T1000 (cell line): ENCODE results near the gene RNF157.
"Not testable (repeated sequence)": the region's sequence is repeated elsewhere in the genome, so short reads cannot be mapped to it uniquely, and the experiment has no call there.

Experiments used
- DNase-seq: peaks from one replicate; lab custom pipeline; 2025; ENCODE audit warnings: mixed read lengths; lab: John Stamatoyannopoulos, UW

The RNF157 gene

GRCh38 chr17:76270770-76271668 is 30.7 kb upstream of the RNF157 start:
- DNase-seq, result no peak

- DNase-seq, result no peak
Measured at GRCh38 chr17:76270127-76270592, 29.9 kb upstream of the RNF157 start.

GRCh38 chr17:76268991-76269981 is 29.0 kb upstream of the RNF157 start:
- no peak for DNase-seq

GRCh38 chr17:76268015-76268749 is 27.9 kb upstream of the RNF157 start:
- DNase-seq, result no peak

GRCh38 chr17:76267581-76268001 is 27.3 kb upstream of the RNF157 start:
- not testable (repeated sequence) for DNase-seq

- no peak for DNase-seq
Measured at GRCh38 chr17:76267051-76267576, 26.8 kb upstream of the RNF157 start.

- DNase-seq, result no peak
Measured at GRCh38 chr17:76266244-76266938, 26.1 kb upstream of the RNF157 start.

GRCh38 chr17:76265624-76266243 is 25.4 kb upstream of the RNF157 start:
- DNase-seq, result peak; percentile 22

- DNase-seq, result peak; percentile 99
Measured at GRCh38 chr17:76264755-76265623, 24.7 kb upstream of the RNF157 start, which contains the start of gene UBALD2. UBALD2 (plus strand) TSS chr17:76265348; CDS start chr17:76265506, 158 bp downstream.

- no peak for DNase-seq
Measured at GRCh38 chr17:76264425-76264754, 24.1 kb upstream of the RNF157 start.

GRCh38 chr17:76263896-76264295 is 23.6 kb upstream of the RNF157 start:
- DNase-seq, result no peak

GRCh38 chr17:76262732-76263344 is 22.5 kb upstream of the RNF157 start:
- DNase-seq, result no peak

GRCh38 chr17:76261421-76262215 is 21.3 kb upstream of the RNF157 start:
- DNase-seq, result no peak

GRCh38 chr17:76260669-76261068 is 20.4 kb upstream of the RNF157 start:
- no peak for DNase-seq

GRCh38 chr17:76260220-76260619 is 19.9 kb upstream of the RNF157 start:
- DNase-seq, result no peak

- DNase-seq, result not testable (repeated sequence)
Measured at GRCh38 chr17:76256430-76257050, 16.2 kb upstream of the RNF157 start.

- DNase-seq, result no peak
Measured at GRCh38 chr17:76255801-76256429, 15.6 kb upstream of the RNF157 start.
